ENCODE results near the gene VIT.

The VIT gene

DNA sequence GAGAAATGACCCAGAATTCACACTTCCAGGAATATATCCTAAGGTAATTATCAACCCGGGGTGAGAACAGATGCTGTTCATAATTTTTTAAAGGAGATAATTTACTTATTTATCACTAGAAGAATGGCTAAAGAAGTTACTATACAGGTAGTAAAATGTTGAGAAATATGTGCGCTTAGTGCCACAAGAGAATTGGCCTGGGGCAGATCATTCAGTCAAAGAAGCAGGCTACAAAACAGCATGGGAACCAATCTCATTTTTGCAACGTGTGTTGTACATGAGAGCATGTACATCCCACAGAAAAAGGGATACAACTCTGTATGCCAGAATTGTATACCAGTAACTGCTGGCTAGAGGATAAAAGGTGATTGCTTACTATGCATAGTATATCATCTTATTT, 75.2 kb downstream of the VIT start:
- no peak for DNase-seq

GRCh38 chr2:36773947-36774346, 77.4 kb downstream of the VIT start:
- DNase-seq, result no peak

DNA sequence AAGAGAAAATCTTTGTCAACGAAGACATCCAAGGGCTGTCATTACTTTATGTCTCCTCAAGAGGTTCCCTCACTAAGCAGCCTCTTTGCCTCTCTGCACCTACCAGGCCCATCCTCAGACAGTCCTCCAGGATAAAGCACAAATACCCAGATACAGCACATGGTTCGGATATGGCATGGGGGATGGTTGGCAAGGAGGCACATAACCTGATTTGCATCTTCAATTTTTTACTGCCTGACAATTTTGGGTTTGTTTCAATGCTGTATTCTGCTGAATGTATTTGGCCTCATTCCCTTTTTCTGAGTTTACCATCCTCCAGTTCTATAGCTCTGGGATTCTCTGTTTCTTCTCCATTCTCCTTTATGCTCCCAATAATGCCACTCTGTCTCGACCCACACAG, 78.8 kb downstream of the VIT start:
- DNase-seq, result no peak

GRCh38 chr2:36775806-36776205, 79.3 kb downstream of the VIT start:
- no peak for DNase-seq

GRCh38 chr2:36777272-36777671, 80.8 kb downstream of the VIT start:
- no peak for DNase-seq

- DNase-seq, result no peak
Observed at GRCh38 chr2:36777788-36778187, 81.3 kb downstream of the VIT start.

DNA sequence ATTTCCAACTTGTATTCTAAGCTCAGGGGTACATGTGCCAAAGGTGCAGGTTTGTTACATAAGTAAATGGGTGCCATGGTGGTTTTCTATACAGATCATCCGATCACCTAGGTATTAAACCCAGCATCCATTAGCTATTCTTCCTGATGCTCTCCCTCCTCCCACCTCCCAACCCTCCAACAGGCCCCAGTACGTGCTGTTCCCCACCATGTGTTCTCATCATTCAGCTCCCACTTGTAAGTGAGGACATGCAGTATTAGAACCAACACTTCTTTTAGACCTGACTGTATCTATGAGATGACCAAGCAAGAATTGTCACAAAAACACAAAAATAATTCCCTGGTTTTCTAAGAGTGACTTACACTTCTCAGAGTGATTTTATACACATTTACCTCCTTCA, 83.0 kb downstream of the VIT start:
- DNase-seq, result no peak

DNA sequence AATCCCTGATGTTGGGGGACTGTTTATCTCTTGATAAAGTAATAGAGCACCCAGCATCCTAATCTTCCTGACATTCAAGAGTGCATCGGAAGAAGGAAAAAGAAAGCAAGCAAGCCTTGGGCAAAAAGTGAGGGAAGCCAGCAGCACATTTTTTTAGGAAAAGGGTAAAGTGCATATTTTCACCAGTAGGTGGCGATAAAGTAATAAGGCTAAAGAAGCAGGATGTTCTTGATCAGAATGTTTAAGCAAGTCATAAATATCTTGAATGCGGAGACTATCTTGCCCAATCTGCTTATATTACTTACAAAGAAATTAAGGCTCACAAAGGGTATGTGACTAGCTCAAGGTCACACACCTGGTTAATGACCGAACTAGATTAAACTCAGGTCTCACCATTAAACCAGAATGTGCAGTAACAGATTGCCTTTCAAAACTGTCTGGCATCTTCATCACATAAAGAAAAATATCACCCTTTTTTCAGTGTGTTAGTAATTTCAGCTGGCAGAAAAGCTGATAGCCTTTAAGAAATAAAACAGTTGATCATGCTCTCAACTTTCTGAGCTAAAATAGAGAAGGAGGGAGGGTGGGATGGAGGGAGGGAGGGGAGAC, 83.8 kb downstream of the VIT start:
- DNase-seq, result no peak

DNA sequence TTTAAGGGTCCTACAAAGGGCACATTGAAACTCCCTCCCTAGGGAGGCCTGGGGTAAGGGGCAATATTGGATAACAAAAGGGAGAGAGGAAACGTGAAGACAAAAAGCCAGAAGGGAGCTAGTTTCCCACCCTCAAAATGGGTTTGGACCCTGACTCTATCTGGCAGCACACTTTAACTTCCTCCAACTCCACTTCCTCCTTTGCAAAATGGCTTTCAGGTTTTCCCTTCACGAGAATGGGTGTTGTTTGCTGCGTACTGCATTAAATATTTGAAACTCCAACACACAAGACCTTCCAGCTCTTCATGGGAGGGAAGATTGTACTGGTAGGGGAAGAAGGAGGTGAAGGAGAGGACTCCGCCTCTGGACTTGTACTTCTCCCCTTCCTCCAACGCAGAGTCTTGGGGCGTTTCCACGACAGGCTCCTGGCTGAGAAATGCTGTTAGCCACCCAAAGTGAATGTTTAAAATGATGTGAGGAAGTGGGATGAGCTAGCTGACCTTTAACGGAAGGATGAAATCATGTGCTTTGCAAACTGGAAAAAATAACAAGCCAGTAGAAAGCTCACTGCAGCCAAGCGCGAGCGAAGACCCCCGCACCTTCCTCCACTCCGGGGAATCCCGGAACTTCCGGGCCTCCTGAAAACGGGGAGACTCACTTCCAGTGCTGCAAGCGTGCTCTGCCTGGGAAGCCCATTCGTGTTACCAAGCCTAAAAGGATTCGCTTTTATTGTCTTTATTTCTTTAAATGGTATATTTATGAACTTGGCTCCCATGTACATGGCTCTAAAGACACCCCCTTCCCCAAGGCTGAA, 85.6 kb downstream of the VIT start:
- DNase-seq, result no peak

DNA sequence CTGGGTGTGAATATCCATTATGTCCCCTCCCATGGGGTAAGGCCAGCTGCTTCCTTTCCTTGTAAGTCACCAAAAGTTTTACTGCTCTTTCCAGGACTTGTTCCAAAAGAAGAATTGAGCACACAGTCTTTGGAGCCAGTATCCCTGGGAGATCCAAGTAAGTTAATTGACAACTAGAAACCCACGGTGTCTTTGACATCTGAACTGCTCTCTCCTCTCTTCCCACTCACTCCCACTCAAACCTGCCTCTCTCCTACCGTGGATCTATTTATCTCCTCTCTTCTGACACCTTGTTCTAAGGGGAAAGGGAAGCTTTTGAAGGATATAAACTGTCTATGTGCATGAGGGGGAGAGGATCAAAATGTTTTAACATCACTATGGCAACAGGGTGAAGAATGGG, 86.7 kb downstream of the VIT start:
- DNase-seq, result no peak

GRCh38 chr2:36785179-36785795, 88.8 kb downstream of the VIT start:
- peak; percentile 48 for DNase-seq

DNA sequence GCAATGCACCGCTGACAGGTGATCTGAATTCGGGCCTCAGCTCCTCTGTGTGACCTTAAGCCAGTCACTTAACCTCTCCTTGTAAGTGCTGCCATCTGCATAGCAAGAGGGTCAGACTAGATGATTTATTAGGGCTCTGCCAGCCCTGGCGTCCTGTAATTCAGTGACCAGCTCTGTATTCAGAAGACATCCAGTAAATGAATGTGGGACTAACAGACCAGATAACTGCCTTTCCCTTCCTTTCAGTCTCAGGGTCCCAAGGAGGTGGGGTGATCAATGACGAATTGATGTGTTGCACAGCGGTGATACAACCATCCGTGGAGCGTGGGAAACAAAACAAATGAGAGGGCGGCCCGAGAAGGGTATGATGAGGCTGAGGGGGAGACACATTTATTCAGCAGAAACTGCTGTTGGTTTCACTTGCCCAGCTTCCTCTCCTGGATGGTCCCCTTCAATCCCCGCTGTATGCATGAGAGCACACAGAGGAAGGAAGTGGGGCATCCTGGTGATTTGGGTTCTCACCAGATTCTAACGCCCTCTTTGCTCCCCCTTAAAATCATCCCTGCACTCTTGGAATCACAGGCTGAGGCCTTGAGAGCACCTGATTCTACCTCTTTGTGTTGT, 92.8 kb downstream of the VIT start:
- no peak for DNase-seq

DNA sequence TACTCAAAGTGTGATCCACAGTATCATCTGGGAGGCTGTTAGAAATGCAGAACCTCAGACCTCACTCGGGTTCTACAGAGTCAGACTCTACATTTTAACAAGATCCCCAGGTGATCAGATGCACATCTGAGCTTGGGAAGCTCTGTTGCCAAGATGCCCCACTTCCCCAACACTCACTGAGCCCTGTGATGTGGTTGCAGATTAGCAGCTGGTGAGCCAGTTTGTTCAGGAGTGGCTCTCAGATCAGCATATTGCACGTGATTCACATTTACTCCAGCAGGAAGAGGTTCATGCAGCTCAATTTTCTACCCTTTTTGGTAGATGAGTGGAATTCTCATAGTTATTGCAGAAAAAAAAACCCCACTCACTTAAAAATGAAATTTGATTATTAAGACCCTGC, 96.4 kb downstream of the VIT start:
- no peak for DNase-seq

DNA sequence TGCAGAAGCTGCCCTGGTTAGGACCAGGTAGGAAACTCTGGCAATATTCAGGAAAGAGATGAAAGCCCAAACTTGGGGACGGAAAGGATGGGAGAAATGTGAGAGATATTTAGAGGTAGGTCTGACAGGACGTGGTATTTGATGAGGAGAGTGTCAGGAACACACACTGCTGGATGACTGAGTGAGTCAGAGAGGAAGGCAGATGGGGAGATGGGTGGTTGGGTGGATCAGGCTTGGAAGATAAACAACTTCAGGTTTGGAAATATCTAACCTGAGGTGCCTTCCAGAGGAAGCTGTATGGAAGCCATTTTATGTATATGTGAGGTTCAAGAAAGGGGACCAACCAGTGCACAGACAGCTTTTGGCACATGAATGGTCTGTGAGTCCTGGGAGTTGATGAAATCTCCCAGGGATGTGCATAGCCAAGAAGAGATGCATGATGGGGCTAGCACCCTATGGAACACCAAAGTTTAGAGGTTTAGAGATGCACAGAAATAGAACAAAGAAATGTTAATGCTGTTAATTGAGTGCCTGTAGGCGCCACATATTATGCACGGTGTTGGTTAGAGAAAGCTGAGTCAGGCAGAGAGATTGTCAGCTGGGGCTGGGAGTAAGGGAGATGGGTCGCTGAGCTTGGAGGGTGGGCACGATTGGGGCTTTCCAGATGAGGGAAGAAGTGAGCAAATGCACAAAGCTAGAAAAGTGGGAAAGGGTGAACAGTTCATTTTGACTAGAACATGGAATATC, 101.0 kb downstream of the VIT start:
- no peak for DNase-seq

DNA sequence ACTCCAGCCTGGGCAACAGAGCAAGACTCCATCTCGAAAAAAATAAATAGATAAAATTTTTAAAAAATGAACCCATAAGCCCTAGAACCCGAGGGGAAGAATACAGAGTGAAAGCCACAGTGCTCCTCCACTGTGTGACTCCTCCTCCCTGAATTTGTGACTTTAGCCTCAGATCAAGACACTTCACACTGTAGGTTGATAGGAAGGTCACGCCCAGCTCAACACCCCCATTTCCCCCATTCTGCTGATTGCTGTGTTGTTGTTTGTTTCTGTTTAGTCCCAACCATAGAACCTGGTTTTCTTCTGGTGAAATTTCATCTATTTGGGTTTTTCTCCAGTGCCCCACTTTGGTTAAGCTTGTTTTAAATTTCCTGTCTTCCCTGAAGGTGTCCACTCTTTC, 102.2 kb downstream of the VIT start:
- DNase-seq, result no peak

DNA sequence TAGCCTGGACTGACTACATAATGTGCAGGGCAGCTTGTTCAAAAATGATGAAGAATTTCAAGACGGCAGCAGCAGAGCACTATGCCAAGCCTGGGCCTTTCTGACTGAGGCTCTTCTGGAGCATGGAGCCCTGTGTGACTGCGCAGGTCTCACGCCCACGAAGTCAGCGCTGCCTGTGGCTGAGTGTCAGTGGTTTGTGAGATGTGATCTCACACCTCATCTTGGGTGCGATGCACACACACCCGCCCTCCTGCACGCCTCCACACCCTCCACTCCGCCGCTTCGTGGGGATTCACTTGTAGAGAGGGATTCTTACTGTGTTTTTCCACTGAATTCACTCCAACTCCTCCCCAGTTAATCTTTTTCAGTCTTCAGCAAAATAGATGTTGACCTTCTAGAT, 103.9 kb downstream of the VIT start:
- peak; percentile 59 for DNase-seq

DNA sequence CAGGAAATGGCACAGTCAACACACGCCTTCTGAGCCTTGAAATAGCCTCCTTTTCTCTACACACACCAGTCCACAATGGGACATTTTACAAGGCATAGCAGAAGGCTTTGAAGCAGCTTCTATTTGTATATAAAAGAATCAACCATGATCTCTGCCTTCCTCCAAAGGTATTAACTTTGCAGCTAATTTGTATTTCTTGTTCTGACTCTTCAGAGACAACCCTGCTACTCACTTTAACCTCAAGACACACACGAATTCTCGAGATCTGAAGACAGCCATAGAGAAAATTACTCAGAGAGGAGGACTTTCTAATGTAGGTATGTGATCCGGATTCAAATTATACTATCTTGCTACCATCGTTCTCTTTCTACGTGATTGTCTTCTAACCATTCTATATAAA, 104.6 kb downstream of the VIT start:
- no peak for DNase-seq

- no peak for DNase-seq
Observed at GRCh38 chr2:36802952-36803351, 106.4 kb downstream of the VIT start.

GRCh38 chr2:36805635-36806224, 109.2 kb downstream of the VIT start:
- no peak for DNase-seq

DNA sequence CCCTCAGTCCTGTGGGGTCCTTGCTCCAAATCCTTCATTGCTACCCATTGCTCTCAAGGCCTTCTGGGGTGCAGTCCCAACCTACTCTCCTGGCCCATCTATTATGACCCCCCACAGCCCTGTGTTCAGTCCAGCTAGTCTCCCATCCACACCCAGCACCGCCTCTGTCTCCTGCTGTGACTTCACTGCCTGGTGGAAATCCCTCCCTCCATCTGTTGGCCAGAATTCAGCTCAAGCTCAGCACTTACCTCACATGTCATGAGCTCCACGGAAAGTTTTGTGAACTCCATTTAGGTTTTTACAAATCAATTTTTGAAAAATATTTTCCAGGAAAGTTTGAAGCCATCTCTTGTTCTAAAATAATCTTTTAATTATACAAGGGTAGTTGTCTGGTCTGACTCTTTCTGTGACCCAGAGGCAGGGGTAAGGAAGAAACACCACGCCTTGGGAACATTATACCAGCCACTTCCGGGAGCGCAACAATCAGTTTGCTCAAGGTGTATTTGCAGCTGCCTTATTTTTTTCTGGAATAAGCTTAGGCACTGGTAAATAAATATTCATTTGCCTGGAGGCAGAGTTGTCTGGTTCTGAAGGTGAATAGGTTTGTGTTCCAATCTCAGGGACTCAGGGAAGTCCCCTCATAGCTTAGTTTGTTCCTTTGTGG, 110.8 kb downstream of the VIT start:
- DNase-seq, result no peak

DNA sequence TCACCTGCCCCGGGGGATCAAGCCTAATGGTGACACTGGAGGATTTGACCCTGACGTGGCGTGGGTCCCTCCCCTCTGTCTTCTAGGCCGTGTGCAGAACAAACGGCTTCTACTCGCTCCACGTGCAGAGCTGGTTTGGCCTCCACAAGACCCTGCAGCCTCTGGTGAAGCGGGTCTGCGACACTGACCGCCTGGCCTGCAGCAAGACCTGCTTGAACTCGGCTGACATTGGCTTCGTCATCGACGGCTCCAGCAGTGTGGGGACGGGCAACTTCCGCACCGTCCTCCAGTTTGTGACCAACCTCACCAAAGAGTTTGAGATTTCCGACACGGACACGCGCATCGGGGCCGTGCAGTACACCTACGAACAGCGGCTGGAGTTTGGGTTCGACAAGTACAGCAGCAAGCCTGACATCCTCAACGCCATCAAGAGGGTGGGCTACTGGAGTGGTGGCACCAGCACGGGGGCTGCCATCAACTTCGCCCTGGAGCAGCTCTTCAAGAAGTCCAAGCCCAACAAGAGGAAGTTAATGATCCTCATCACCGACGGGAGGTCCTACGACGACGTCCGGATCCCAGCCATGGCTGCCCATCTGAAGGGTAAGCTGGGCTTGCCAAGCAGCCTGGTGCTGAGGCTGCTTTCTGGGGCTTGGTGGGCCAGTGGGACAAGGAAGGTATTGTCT, 112.0 kb downstream of the VIT start:
- no peak for DNase-seq

- no peak for DNase-seq
Observed at GRCh38 chr2:36809069-36809445, 112.5 kb downstream of the VIT start.
